ENCODE results near the gene BPHL. TPM values are rescaled to one million over a fixed set of nuclear protein-coding genes. Genes with fewer than 3 reads are reported as not detected.

Gene BPHL
- total and polyA plus RNA-seq, 2 of the 4 experiments (the other 2 are of a cell fraction): 14.7 to 16.3 TPM

DNA sequence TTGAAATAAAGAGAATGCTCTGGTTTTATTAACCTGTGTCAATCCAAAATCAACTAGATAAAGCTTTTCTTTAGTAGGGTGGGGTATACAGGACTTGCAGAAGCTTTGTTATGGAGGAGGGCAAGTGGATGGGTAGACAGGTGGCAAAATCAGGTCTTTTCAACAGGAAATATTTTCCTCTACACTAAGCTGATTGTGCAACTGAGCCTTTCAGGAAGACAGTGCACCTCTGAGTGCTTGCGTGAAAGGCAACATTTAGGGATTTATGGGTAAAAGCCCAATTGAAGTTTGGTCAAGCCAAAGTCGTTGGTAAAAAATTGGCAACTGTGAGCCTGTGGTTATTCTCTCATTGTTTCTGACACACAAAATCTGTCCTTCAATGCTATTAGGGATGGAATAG is 62.6 kb downstream of the BPHL start:
- no peak overlapping the region for H3K9ac ChIP-seq (ENCODE audit: low read depth, low read length)
- POLR2A ChIA-PET (ENCODE audit: unreplicated experiment): no interaction called here
- in situ Hi-C loops (cut with MboI; ENCODE audit: low sequenced_read_pairs): no loop called here
- H4K5ac ChIP-seq (ENCODE audit: low read depth, low read length): no peak overlapping the region
- H2BK15ac ChIP-seq (ENCODE audit: low read depth, low read length): no peak overlapping the region
- DNase-seq (no peak), ATAC-seq (ENCODE audit: low read depth) (no peak)
- WGBS, 2 experiments (ENCODE audit: extremely low coverage in 2 of 2, insufficient read length in 1 of 2): no CpG with 5 or more reads among the region's 2 CpGs
- H3K36me3 ChIP-seq (ENCODE audit: control insufficient read depth, insufficient read depth, low read length): no peaks in the 10 kb centered on the region
- H2AK9ac ChIP-seq (replicated peaks; ENCODE audit: low read depth, low read length, poor library complexity): no peak overlapping the region
- CTCF ChIA-PET: no interaction called here
- no peak overlapping the region for H2AFZ ChIP-seq (replicated peaks; ENCODE audit: low read length, poor library complexity)
- H3K9me1 ChIP-seq (ENCODE audit: insufficient read depth, low read length): 0 out of 2 replicates have a peak, but pooled peaks cover 3% of the 10 kb centered on the region
- no peak overlapping the region for H3K18ac ChIP-seq (ENCODE audit: low read depth, low read length)
- intact Hi-C loops (cut with micrococcal nuclease): no loop called here
- no peak overlapping the region for H3K4me3 ChIP-seq (ENCODE audit: insufficient read depth, low read depth, low read length)
- no peak overlapping the region for H3K14ac ChIP-seq (replicated peaks; ENCODE audit: low read depth, low read length)
- no peaks in the 10 kb centered on the region for H3K79me1 ChIP-seq (ENCODE audit: low read depth in 1 of 2, low read length in 2 of 2)
- no peak overlapping the region for H2BK5ac ChIP-seq (ENCODE audit: low read depth, low read length, poor library complexity, severe bottlenecking)
- H3K9me3 ChIP-seq (ENCODE audit: control insufficient read depth, insufficient read depth, low read length): no peaks in the 10 kb centered on the region
- no peak overlapping the region for H4K91ac ChIP-seq (ENCODE audit: insufficient read depth, low read depth, low read length)
- H4K20me1 ChIP-seq (ENCODE audit: insufficient read depth, low read length): no peaks in the 10 kb centered on the region
- H3K27me3 ChIP-seq (ENCODE audit: control insufficient read depth, insufficient read depth, low read length): peaks cover 26% of the 10 kb centered on the region
- BruUV-seq (replicated peaks): no TSS peak
- H2BK20ac ChIP-seq (ENCODE audit: low read depth, low read length): no peak overlapping the region
- no peak overlapping the region for H3K4ac ChIP-seq (ENCODE audit: low read depth, low read length)
- H3K4me1 ChIP-seq (ENCODE audit: control insufficient read depth, insufficient read depth, low read length): no peaks in the 10 kb centered on the region
- H3K56ac ChIP-seq (ENCODE audit: extremely low read depth, insufficient read depth, low read length): no peak overlapping the region
- H2BK120ac ChIP-seq (ENCODE audit: low read depth, low read length): no peak overlapping the region
- no peak overlapping the region for H4K8ac ChIP-seq (ENCODE audit: low read depth in 2 of 2, low read length in 2 of 2)
- H2AK5ac ChIP-seq (ENCODE audit: low read depth, low read length): no peak overlapping the region
- TF ChIP-seq, protein P1, sequence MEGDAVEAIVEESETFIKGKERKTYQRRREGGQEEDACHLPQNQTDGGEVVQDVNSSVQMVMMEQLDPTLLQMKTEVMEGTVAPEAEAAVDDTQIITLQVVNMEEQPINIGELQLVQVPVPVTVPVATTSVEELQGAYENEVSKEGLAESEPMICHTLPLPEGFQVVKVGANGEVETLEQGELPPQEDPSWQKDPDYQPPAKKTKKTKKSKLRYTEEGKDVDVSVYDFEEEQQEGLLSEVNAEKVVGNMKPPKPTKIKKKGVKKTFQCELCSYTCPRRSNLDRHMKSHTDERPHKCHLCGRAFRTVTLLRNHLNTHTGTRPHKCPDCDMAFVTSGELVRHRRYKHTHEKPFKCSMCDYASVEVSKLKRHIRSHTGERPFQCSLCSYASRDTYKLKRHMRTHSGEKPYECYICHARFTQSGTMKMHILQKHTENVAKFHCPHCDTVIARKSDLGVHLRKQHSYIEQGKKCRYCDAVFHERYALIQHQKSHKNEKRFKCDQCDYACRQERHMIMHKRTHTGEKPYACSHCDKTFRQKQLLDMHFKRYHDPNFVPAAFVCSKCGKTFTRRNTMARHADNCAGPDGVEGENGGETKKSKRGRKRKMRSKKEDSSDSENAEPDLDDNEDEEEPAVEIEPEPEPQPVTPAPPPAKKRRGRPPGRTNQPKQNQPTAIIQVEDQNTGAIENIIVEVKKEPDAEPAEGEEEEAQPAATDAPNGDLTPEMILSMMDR (conservative IDR thresholded peaks at IDR 0.05; ENCODE audit: low read depth, low read length): no peak
- TF ChIP-seq, protein P2, sequence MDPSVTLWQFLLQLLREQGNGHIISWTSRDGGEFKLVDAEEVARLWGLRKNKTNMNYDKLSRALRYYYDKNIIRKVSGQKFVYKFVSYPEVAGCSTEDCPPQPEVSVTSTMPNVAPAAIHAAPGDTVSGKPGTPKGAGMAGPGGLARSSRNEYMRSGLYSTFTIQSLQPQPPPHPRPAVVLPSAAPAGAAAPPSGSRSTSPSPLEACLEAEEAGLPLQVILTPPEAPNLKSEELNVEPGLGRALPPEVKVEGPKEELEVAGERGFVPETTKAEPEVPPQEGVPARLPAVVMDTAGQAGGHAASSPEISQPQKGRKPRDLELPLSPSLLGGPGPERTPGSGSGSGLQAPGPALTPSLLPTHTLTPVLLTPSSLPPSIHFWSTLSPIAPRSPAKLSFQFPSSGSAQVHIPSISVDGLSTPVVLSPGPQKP (IDR thresholded peaks at IDR 0.05; ENCODE audit: borderline replicate concordance, low read depth, low read length): no peak
- TF ChIP-seq MAFK (IDR thresholded peaks at IDR 0.05; ENCODE audit: low read depth, low read length) (no peak), CEBPB (IDR thresholded peaks at IDR 0.05; ENCODE audit: low read depth, low read length) (peak; percentile 30; the same call in 1 of the 2 replicates), POLR2A (IDR thresholded peaks at IDR 0.05; ENCODE audit: low read depth, low read length) (no peak), MAZ (IDR thresholded peaks at IDR 0.05; ENCODE audit: borderline replicate concordance, low read depth, low read length) (no peak)
- dilution Hi-C loops (cut with HindIII; ENCODE audit: low sequenced_read_pairs, unreplicated experiment): no loop called here
- no peak overlapping the region for H3K23ac ChIP-seq (ENCODE audit: low read depth, low read length)
- H3K4me2 ChIP-seq (ENCODE audit: low read depth, low read length): no peak overlapping the region
- no peak overlapping the region for H3K27ac ChIP-seq (ENCODE audit: insufficient read depth, low read length)

Measured in IMR-90 (cell line).